ENCODE measurements around the gene USP21. TPM values are rescaled to one million over a fixed set of nuclear protein-coding genes. Genes with fewer than 3 reads are reported as not detected.

The USP21 gene
- total RNA-seq, 2 donors from 2014 or later, result 23.2 to 28.8 TPM

DNA sequence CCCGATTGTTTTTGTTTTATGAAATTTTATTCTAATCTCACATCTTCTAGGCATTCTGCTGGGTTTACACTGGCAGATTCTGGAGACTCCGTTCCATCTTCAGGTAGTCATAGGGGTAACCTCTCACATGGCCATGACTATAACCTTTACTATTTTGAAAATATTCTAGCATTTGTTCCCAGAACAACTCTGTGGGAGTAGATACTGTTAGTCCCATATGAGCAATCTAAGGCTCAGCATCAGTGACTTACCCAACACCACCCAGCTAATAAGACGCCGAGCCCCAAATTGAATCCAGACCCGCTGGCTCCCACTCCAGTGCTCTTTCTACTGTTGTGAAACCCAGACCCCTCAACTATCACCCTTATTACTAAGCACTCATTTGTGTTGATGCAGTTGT, 29.7 kb downstream of the USP21 start:
- H3K27ac ChIP-seq, result no peak overlapping the region
- H3K36me3 ChIP-seq, result no peaks in the 10 kb centered on the region

DNA sequence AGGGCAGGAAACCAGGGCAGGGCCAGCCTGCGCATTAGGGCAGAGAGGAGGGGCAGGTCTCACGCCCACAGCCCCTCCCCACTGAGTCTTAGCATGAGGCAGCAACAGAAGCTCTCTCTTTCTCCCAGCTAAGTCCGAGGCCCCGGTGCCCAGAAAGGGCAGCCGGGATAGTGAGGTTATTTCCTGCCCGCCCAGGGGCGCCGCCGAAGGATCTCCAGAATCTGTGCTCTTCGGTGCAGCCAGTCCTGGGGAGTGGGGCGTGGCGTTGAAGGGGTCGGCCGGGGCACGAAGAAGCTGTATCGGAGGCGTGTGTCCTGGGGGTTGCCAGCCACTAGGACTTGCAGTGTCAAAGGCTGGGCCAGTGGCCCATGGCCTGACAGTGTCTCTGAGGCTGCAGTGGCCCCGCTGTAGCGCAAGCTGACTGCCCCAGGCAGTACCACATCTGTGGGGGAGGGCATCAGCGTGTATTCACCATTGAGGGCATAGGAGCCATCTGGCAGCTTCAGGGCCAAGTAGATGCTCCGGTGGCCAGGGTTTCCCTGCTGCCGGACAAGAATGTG, 31.7 kb downstream of the USP21 start:
- H3K9me3 ChIP-seq, result no peaks in the 10 kb centered on the region
- no peaks in the 10 kb centered on the region for H3K4me1 ChIP-seq (ENCODE audit: control insufficient read depth in 1 of 2, low read depth in 2 of 2)
- DNase-seq (ENCODE audit: low spot score), result no peak
- no peaks in the 10 kb centered on the region for H3K27me3 ChIP-seq (replicated peaks; ENCODE audit: insufficient read depth)
- H3K4me3 ChIP-seq, result no peak overlapping the region
- no peak for ATAC-seq (ENCODE audit: insufficient number of reproducible peaks, low FRiP score, low read depth)
- no peak overlapping the region for H3K27ac ChIP-seq
- no peaks in the 10 kb centered on the region for H3K36me3 ChIP-seq
- TF ChIP-seq, protein P1, sequence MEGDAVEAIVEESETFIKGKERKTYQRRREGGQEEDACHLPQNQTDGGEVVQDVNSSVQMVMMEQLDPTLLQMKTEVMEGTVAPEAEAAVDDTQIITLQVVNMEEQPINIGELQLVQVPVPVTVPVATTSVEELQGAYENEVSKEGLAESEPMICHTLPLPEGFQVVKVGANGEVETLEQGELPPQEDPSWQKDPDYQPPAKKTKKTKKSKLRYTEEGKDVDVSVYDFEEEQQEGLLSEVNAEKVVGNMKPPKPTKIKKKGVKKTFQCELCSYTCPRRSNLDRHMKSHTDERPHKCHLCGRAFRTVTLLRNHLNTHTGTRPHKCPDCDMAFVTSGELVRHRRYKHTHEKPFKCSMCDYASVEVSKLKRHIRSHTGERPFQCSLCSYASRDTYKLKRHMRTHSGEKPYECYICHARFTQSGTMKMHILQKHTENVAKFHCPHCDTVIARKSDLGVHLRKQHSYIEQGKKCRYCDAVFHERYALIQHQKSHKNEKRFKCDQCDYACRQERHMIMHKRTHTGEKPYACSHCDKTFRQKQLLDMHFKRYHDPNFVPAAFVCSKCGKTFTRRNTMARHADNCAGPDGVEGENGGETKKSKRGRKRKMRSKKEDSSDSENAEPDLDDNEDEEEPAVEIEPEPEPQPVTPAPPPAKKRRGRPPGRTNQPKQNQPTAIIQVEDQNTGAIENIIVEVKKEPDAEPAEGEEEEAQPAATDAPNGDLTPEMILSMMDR (IDR thresholded peaks at IDR 0.05), result no peak

More for the DNA sequence above, 29.7 kb downstream of the USP21 start:
- peaks cover 4 to 6% of the 10 kb centered on the region in 2 donors for H3K4me1 ChIP-seq (ENCODE audit: control insufficient read depth in 1 of 2, low read depth in 2 of 2)
- H3K9me3 ChIP-seq, result no peaks in the 10 kb centered on the region
- no peaks in the 10 kb centered on the region for H3K27me3 ChIP-seq (replicated peaks; ENCODE audit: insufficient read depth)
- TF ChIP-seq, protein P1 (IDR thresholded peaks at IDR 0.05), result no peak
- H3K4me3 ChIP-seq, result no peak overlapping the region
- DNase-seq (ENCODE audit: low spot score) (no peak), ATAC-seq (ENCODE audit: insufficient number of reproducible peaks, low FRiP score, low read depth) (no peak)

DNA sequence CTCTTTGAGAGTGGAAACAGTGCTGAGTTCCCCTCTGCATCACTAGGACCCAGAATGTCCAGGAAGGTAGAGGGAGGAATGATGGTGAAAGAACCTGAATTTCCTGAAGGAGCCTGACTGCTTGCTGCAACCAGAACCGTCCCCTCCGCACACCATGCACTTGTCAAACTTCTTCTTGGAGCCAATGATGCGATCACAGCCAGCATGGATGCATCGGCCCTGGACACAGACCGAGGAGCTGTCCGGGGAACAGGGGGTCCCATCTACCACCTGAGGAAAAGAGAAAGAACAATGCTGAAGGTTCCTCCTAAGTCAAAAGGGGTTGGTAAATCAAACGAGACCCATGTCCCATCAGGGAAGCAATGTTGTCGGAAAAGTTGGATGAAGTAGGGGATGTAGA, 32.7 kb downstream of the USP21 start:
- Histone ChIP-seq H3K36me3 (no peaks in the 10 kb centered on the region), H3K27ac (no peak overlapping the region), H3K4me3 (no peak overlapping the region), H3K9me3 (no peaks in the 10 kb centered on the region), H3K4me1 (ENCODE audit: control insufficient read depth in 1 of 2, low read depth in 2 of 2) (no peaks in the 10 kb centered on the region), H3K27me3 (replicated peaks; ENCODE audit: insufficient read depth) (no peaks in the 10 kb centered on the region)
- ATAC-seq (ENCODE audit: insufficient number of reproducible peaks, low FRiP score, low read depth), result no peak
- TF ChIP-seq, protein P1 (IDR thresholded peaks at IDR 0.05), result no peak
- DNase-seq (ENCODE audit: low spot score), result no peak

DNA sequence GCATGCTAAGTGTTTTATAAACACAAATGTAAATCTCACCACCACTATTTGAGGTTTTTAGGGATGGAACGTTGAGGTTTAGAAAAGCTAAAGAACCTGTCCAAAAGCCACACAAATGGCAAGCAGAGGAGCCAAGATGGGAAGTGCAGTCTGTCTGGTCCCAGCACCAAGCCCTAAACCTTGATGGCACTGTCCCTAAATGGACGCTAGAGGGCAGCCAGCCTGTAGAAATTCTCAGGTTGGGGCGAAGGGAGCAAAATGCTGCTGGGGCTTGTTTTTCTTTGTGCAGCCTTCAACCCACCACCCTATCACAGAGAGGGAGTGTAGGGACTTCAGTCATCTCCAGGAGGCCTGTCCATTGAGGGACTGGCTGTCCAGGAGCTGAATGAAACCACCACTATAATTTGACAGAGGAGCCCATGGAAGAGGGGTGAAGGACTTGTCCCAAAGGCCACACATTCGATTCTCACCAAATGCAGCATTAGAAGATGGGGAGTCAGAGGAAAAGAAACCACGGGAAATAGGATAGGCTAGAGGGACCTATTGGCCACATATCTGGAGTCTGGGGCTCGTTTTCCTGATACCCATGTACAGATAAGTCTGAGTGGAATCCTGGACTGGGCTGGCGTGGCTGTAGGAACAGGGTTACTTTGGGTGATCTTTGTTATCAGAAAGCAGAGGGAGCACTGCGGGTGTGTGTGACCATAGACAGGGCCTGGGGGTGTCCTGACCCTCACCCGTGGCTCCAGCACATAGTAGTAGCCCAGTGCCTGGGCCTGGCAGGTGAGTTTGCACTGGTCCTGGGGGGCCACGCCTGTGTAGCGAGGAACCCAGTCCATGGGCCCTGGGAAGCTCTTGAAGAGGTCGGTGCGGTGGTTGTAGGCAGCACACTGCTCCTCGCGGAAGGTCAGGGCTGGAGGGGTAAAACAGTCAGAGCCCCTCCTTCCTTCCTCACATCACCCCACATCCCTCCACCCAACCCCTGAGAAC, 33.5 kb downstream of the USP21 start:
- peaks cover 0 to under 1% of the 10 kb centered on the region in 2 donors for H3K4me1 ChIP-seq (ENCODE audit: control insufficient read depth in 1 of 2, low read depth in 2 of 2)
- TF ChIP-seq, protein P1 (IDR thresholded peaks at IDR 0.05), result peak; percentile 82
- no peak overlapping the region for H3K27ac ChIP-seq
- H3K9me3 ChIP-seq, result no peaks in the 10 kb centered on the region
- DNase-seq (ENCODE audit: low spot score) (no peak), ATAC-seq (ENCODE audit: insufficient number of reproducible peaks, low FRiP score, low read depth) (peak; percentile 21)
- no peaks in the 10 kb centered on the region for H3K27me3 ChIP-seq (replicated peaks; ENCODE audit: insufficient read depth)
- H3K36me3 ChIP-seq, result no peaks in the 10 kb centered on the region
- no peak overlapping the region for H3K4me3 ChIP-seq

DNA sequence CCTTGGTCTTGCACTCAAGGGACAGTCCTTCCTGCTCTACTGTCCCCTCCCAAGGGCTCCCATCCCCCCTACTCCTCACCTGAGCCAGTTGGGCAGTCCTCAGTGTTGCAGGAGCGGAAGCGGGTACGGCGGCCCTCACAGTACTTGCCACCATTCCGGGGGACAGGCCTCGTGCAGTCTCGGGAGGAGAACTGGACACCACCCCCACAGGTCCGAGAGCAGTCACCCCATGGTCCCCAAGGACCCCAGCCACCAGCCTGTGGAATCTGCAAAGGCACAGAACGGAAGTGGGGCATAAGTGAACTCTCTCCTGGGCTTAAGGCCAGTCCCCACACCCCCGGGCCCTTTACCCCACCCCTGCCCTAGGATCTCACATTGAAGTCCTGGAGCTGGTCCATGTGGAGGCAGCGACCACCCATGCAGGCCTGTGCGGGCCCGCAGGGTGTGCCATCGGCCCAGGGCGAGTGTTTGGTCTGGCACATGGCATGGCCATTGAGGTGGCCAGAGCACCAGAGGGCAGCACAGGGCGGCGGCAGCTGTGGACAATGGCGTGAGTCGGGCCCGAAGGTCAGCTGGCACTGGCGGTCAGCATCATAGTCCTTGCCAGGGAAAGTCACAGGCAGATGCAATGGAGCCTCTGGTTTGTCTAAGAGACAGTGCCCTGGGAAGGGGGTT, 34.4 kb downstream of the USP21 start:
- H3K4me3 ChIP-seq, result no peak overlapping the region
- no peaks in the 10 kb centered on the region for H3K27me3 ChIP-seq (replicated peaks; ENCODE audit: insufficient read depth)
- TF ChIP-seq, protein P1 (IDR thresholded peaks at IDR 0.05), result no peak
- H3K9me3 ChIP-seq, result no peaks in the 10 kb centered on the region
- DNase-seq (ENCODE audit: low spot score), result no peak
- H3K4me1 ChIP-seq (ENCODE audit: control insufficient read depth in 1 of 2, low read depth in 2 of 2), result peaks cover 0 to 7% of the 10 kb centered on the region in 2 donors
- no peak for ATAC-seq (ENCODE audit: insufficient number of reproducible peaks, low FRiP score, low read depth)
- H3K36me3 ChIP-seq, result no peaks in the 10 kb centered on the region
- H3K27ac ChIP-seq, result no peak overlapping the region

Measured in thoracic aorta (tissue), 2 donors.